Peyer's patch (tissue), 4 donors: ENCODE results near the gene GPRIN3.

Experiments
- POLR2A ChIP-seq, 2 donors: fragments of 450-650 bp; IDR thresholded peaks; one replicate each; pipeline ENCODE4 v1.5.1; 2017; ENCODE audit warnings: antibody characterized with exemption in 2 of 2, mild to moderate bottlenecking in 2 of 2, moderate library complexity in 2 of 2
- TF ChIP-seq, protein P1 (sequence below), 6 experiments: fragments of 450-650 bp in 4 of 6; fragments of 200-600 bp in 2 of 6; sonication (generic) in 1 of 6; IDR thresholded peaks; one replicate each; pipeline ENCODE4 v1.5.1; 2017 to 2019; ENCODE audit warnings: antibody characterized with exemption in 6 of 6, mild to moderate bottlenecking in 3 of 6, moderate library complexity in 1 of 6

GRCh38 chr4:89347363-89348025 is 39.9 kb upstream of the GPRIN3 start:
- TF ChIP-seq, protein P1, sequence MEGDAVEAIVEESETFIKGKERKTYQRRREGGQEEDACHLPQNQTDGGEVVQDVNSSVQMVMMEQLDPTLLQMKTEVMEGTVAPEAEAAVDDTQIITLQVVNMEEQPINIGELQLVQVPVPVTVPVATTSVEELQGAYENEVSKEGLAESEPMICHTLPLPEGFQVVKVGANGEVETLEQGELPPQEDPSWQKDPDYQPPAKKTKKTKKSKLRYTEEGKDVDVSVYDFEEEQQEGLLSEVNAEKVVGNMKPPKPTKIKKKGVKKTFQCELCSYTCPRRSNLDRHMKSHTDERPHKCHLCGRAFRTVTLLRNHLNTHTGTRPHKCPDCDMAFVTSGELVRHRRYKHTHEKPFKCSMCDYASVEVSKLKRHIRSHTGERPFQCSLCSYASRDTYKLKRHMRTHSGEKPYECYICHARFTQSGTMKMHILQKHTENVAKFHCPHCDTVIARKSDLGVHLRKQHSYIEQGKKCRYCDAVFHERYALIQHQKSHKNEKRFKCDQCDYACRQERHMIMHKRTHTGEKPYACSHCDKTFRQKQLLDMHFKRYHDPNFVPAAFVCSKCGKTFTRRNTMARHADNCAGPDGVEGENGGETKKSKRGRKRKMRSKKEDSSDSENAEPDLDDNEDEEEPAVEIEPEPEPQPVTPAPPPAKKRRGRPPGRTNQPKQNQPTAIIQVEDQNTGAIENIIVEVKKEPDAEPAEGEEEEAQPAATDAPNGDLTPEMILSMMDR (IDR thresholded peaks at IDR 0.05), result no peak
- TF ChIP-seq POLR2A (IDR thresholded peaks at IDR 0.05), result no peak
